GM19395 (cell line): ENCODE data around the gene APOA1.

Experiments used
- ATAC-seq: cut with Tn5 transposase; IDR thresholded peaks from one replicate; pipeline ENCODE4 v1.9.1; 2021; ENCODE audit warnings: mild to moderate bottlenecking, moderate library complexity; ENCODE audit not compliant: unreplicated experiment

APOA1 gene

DNA sequence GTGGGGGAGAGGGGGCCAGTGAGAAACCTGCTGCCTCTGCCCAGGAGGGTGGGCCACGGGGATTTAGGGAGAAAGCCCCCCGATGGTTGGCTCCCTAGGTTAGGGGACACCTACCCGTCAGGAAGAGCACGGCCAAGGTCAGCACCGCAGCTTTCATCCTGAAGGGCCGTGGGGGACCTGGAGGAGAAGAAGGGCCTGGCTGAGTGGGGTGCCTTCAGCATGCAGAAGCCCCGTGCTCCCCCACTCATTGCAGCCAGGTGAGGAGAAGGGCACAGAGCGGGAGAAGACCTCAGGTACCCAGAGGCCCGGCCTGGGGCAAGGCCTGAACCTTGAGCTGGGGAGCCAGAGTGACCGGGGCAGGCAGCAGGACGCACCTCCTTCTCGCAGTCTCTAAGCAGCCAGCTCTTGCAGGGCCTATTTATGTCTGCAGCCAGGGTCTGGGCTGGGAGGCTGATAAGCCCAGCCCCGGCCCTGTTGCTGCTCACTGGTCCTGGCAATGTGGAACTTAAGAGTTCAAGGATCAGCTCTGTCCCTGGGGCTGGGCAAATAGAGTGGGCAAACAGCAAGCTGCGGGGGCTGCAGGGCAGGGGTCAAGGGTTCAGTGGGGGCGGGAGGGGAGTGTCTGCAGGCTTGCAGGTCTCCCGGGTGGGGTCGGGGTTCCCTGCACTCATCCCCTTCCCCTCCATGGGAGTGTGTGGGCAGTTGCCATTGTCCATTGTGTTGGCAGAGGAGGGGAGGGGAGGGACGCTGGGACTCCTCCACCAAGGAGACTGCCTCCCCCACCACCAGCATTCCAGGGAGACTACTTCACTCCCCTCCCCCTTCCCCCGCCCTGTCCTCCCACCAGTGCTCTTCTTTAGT is at the start of gene APOA1:
Gene APOA1, minus strand, starts transcription at position 392 of the 861 bp plus-strand sequence. Its CDS starts 235 bp downstream, at position 157.
- no peak for ATAC-seq

DNA sequence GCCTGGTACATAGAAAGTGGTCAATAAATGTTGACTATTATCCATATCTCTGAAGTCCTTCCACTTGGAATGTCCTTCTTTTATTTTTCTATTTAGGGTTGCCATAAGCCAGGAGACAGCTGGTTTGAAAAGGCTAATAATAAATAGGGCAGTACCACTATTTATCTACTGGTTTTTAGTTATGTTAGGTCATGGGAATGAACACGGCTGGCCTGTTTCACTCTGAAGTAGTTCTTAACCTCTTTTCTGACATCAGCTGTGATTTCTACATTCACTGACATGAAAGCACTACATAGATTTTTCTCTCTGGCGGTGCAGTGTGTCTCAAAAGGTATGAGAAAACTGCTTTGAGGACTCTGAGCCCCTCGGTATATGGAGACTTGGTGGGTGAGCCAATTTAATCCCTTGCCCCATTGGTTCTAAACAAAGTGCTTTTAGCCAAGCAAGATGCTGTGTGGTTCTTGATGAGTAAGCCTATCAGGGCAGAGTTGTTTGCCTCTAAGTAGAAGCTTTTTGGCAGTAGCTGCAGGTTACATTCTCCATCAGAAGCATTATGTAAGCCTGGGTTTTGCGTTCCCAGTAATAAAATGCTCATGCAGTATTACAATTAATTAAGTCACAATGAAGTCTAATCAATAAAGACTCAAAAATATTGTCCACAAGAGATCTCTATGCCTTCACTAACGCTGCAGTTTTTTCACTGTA is 48.7 kb upstream of the APOA1 start:
- no peak for ATAC-seq

DNA sequence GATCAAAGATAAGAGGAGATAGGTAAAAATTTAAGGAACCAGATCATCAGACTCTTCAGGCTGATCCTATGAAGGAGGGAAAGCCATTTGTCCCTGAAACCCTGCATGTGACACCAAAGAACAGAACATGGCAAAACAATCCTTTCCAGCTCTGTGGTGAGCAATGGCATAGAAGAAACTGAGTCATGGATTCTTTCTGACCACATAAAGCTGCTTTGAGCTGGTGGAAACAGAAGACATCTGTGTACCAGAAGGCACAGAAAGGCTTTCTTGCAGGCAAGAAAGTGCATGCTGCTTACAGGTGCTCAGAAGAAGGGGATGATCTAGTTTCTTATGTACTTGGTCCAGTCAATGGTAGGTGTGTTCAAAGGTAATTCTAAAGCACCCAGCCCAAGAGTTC is 45.0 kb upstream of the APOA1 start:
- ATAC-seq, result no peak

DNA sequence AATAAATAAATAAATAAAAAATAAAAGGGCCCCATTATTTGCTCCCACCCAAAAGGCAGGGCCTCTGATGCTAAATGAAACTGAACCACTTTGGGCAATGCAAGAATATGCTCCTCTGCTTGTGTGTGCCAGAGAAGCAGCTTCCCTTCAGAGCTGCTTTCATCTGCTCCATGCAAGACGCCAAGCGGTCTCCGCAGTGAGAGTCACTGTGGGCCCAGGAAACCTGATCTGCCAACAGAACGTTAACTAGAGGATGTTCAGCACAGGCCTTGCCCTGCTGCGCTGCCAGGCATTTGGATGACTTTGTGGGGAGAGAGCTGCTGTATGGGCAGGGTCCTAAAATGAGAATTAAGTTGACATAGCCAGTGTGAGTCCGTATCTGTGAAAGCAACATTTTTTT is 43.7 kb upstream of the APOA1 start:
- no peak for ATAC-seq

DNA sequence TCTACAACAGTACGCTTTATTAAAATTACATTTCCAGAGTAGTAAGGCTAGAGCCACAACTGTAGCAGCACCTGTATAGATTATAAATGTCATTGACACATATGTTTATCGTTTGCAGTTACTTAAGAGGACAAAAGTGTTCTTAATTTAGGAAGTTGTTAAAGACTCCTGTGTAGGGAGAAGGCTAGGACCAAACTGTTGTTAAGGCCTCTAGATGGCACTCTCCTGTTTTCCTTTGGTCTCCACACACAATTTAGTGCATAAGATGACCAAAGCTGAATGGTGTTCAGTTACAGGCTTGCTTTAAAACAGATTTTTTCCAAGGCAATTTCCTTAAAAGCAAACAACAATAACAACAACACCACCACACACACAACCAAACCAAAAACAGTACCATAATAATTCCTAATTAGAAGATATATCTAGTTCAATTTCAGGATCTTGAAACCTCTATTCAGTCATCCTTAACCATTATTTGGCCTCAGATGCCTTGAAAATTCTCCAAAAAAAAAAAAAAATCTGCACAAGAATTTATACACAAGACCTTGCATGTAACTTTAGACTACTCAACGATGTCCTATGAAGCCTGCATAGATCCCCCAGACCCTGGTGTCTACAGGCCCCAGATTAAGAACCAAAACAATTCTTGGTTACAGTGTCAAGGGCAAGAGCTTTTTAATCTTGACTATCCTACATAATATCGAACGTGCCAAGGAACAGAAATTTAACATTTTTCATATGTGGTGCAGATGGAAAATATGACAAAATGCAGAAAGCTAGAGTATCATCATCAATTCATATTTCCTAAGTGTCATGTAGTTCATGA is 42.6 kb upstream of the APOA1 start:
- ATAC-seq, result no peak

DNA sequence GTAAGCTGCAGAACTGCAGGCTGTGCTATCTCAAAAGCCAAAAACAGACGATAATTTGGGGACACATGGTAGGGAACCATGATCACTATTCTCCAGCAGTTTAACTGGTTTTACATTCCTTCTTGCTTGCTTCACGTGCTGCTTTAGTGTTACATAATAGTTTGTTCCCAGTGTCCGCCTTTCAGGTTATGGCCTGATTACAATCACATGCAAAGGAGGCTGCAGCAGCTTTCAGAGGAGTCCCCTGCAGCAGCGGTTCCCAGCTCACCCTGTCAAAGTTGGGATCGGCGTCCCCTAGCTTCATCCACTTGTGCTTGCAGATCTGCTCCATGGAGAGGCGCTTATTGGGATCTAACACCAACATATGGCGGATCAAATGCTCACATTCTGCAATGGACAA is 39.2 kb upstream of the APOA1 start:
- ATAC-seq, result no peak

DNA sequence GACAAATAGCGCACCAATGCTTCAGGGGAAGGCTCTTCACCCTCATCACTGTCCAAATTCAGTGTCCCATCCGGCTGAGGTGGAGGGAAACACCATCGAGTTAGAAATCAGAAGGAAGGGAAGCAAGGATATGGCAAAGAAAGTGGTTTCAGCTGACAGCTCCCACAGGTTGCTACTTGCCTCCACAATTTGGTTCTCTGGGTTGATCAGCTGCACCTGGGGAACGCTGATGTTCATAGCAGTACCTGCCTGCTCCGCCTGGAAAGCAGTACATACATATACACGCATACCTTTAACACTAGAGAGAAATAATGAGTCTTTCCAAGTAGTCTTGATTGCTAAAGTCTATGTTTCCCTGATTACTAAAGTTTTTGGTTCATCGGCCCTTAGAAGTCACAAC is 37.8 kb upstream of the APOA1 start:
- no peak for ATAC-seq

DNA sequence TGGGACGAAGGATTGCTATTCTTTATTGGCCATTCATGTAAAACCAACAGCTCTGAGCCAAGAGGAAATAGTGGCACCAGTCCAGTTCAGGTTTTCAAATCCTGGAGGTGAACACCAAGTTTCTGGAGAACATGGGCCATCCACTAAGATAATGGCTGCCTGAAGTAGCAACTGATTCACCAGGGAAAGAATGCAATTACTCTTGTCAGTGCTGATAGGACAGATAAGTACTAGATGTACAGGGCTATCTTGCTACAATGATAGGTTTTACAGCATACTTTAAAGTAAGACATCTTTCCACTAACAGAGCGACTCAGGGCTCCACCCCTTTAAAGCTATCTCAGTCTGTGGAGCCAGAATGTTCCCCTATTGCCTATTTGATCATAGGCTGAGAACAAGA is 36.8 kb upstream of the APOA1 start:
- ATAC-seq, result no peak

DNA sequence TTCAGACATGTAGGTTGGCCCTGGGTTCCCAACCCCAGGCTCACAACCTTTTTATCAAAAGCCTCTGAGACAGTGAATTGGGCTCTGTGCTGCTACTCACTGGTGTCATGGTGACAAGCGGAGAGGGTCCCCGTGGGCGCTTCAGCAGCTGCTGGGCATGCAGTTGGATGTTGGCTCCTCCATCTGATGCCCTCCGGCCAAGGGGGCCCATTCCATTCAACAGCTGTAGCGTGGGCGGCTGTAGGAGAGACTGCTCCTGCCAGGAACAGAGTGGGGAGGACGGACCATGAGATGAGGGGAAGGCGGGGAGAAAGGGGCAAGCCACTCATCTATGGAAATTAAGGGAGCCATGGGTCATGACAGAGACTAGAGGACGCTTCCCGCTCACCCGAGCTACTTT is 36.0 kb upstream of the APOA1 start:
- no peak for ATAC-seq

DNA sequence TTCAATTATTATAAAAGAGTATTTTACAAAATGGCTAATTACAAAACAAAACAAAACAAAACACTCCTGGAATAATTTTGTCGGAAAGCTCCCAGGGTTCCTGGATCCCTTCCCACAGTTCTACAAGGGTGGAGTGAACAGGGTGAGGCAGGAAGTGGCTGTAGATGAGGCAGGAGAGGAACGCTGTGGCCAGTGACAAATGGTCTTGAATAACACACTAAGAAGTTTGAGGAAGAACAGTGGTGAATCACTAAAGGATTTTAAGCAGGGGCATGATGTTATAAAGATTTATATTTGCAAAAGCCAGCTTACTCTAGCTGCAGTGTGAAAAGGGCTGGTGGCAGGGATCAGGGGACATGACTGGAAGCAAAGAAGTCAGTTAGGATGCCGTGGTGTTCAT is 33.8 kb upstream of the APOA1 start:
- ATAC-seq, result no peak

DNA sequence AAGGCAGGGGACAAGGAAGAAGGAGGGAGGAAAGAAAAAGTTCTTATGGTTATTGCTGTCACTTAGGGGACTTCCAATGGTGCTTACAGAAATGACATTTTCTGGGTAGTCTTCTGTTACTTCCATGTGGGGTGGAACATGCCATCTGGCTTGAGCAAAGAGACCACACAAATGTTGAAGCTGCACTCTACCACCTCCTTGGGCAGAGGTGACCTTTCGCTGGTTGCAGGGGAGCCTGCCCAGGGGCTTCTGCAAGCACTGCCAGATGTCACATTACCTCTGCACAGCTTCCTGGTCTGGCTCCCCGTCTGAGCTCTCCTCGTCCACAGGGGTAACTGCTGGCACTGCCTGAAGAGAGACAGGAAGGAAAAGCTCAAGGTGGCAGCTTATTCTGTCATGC is 32.6 kb upstream of the APOA1 start:
- ATAC-seq, result no peak

DNA sequence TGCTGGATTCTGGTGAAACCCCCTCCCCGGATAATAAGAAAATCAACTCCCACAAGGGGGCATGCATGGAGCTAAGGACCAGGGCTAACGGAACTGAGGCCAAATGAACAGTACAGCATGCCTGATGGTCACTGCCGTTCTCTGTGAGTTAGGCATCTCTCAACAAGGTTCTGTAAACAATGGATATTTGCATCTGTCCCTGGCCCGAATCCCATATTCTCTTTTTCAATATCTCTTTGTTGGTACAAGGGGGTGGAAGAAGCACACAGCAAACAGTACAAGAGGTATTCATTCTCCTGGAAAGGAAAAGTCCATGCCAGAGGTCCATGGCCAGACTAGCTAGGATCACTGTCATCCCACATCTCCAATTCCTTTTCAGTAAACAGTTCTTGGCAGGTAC is 32.2 kb upstream of the APOA1 start:
- no peak for ATAC-seq

DNA sequence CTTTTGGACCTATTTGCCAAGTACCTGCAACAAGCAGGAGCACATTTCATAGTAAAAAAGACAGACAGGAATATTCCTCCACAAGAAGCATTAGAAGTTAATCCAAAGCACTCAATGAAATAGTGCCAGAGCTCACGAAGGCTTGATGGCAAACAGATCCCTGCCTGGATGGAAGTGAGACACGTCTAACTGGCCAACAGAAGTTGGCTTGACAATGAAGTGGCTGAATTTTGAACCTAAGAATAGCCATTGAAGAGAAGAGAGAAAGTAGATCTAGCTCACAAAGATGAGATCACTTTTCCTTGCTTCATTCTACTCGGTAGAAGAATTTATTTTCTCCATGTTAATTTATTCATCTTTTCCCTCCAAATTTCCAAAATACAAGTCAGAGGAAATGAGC is 30.6 kb upstream of the APOA1 start:
- ATAC-seq, result no peak

DNA sequence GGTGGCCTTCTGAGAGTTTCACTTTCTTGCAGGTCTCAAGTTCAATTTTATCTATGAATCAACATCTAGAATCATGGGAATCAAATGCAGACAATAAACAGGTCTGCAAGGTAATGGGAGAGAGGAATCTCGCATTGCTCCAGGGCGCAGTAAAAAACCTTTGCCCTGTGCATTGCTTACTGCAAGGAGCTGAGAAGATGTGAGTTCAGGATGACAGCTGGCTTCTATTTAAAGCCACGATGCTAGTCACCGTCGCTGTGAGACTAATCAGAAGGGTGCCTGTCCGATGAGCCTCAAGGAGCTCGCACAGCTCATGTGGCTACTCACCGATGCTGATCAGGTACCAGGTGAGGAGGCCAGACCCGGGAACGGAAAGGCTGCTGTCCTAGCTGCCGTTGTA is 30.2 kb upstream of the APOA1 start:
- ATAC-seq, result no peak

DNA sequence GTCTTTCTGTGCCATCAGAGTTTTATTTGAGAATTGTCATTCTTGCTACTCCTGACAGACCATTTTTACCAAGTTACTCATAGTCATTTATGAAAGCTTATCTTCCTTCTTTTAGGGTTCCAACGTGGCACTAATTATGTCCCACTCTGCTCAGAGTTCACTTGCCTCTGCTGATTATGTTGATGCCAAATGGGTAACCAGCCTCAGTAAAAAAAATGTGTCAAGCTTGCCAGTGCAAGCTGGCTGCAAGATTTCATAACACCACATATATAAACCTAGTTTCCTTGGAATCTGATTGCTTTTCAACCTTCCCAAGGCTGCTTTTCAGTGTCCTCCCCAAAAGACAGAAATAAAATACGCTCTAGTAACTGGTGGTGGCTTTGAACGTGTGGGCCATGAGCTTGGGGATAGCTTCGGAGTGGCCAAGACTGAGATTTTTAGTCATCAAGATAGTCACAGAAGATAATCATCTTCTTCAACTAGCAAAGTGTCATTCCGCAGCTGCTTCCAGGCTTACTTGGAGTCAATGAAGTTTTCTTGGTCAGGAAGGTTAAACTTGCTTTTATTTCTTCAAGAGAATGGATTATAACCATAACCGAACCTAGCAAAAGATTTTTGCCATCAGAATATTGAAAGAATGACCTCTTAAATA is 29.5 kb upstream of the APOA1 start:
- no peak for ATAC-seq

DNA sequence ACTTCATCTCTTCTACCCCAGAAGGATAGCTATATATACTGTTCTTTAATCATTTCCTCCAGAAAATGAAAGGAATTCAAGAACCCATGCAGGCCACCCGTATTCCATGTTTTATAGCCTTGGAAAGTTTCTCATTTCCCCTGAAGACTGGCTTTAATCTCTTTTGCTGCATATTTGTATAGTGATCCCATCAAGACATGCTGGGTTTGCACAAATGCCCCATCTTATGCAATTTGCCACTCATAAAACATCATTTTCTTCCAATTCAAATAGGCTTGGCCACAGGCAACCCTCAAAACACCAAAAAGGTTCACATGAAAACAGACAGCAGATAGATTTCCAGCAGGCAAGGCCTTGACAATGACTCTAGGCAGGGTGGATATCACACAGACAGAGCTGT is 28.3 kb upstream of the APOA1 start:
- ATAC-seq, result no peak

DNA sequence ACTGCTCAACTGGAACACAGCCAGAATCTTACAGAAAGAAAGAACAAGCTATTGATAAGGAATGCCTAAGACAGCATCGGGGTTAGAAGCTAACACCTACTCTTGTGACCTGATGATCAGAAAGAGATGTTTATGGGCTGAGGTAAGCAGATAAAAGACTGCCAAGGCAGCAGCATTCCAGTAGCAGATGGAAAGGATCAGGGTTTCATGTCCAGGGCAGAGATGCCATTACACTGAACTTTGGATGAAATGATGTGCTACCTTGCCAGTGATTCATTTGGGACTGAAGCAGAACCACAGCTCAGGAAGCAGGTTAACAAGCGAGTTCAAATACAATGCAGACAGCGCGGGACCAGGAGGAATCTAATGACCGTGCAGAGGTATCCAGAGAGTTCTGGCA is 27.1 kb upstream of the APOA1 start:
- no peak for ATAC-seq

DNA sequence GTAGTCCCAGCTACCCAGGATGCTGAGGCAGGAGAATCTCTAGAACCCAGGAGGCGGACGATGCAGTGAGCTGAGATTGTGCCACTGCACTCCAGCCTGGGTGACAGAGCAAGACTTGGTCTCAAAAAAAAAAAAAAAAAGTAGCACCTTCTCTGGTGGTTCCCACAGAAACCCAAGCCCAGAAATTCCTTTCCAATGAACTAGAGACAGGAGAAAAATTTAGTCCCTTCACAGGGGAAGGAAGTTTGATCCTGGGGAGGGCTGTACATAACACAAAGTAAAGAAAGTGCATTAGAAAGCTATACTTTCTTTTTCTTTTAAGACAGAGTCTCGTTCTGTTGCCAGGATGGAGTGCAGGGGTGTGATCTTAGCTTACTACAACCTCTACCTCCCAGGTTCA is 25.5 kb upstream of the APOA1 start:
- no peak for ATAC-seq

DNA sequence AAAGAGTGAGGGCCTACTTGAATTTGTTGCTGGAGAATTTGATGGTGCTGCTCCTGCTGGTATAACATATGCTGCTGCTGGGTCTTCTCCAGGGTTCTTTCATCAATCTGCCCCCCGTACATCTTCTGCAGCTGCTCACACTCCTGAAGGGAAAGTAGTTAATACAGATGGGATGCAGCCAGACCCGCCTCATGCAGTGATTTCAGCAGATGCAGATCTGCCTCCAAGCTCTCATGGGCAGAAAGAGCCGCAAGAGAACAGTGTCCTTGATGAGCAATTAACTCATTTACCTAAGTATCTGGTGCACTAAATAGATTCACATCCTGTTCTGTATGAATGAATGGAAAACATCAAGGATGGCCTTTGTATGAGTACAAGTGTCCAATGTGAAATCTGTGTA is 24.8 kb upstream of the APOA1 start:
- ATAC-seq, result no peak

DNA sequence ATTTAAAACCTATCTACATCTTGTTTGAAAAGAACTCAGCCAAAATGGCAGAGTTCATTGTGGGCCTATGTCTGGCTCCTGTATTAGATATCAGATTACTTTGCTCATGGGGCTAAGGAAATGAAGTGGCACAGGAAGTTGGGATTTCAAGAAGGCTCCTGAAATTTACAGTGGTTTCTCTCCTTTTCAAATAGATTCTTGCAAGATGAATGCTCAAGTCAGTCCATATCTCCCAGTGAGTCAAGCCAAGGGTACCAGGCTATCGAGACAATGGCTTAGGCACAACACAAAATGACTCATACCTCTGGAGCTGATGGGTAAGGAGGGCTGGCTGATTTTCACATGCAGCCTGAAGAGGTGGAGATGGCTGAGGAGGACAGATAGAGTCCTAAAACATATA is 24.1 kb upstream of the APOA1 start:
- ATAC-seq, result no peak

DNA sequence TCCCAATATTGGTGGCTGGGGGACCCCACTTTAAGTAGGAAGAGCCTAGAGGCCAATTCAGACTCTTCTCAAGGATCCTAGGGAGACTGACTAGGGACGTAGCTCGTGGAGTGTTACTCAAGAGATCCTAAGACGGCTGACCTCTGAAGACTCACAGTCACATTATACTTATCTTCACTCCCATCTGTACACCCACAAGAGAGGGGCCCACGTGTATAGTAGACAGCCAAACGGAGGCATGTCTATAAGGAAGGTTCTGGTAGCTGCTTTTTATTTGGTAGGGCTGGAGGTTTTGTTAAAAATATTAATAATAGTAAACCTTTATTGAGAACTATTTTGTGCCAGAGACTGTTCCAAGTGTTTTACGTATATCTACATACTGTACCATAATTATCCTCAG is 22.9 kb upstream of the APOA1 start:
- no peak for ATAC-seq
